ENCODE results near the gene RDH16.

Gene RDH16

DNA sequence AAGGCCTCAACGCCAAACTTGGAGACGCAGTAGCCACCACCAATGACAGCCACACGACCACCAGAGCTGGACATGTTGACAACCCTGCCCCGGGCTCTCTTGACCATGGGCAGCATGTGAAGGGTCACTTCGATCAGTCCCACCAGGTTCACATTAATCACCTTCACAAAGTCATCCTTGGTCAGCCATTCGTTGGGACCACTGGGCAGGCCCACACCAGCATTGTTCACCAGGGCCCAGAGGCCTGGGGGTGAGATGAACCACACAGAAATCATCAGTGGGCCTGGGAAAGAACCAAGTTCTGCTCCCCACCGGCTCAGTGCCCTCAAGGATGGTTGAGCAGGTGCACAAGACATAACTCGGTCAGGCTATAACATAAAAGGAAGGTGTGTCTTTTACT, 27.2 kb downstream of the RDH16 start:
- Histone ChIP-seq H3K4me2 (ENCODE audit: low read length) (no peak overlapping the region), H3K79me2 (ENCODE audit: control insufficient read depth, low read length) (no peaks in the 10 kb centered on the region), H3K36me3 (ENCODE audit: control insufficient read depth, low read length) (no peaks in the 10 kb centered on the region), H3K27me3 (ENCODE audit: control insufficient read depth, low read length) (peaks cover 15% of the 10 kb centered on the region), H3K4me3 (ENCODE audit: low read length) (no peak overlapping the region), H3K9me2 (replicated peaks; ENCODE audit: control insufficient read depth, low read length) (no peaks in the 10 kb centered on the region), H3F3A (ENCODE audit: control insufficient read depth, insufficient read depth) (no peaks in the 10 kb centered on the region), H4K20me1 (ENCODE audit: control insufficient read depth, insufficient read depth, low read depth, low read length) (no peaks in the 10 kb centered on the region), H3K9me3 (ENCODE audit: control insufficient read depth, insufficient read depth, low read length) (no peaks in the 10 kb centered on the region), H3K4me1 (ENCODE audit: control insufficient read depth, low read length) (peaks cover 8% of the 10 kb centered on the region), H3K27ac (ENCODE audit: low read depth, low read length) (no peak overlapping the region)
- TF ChIP-seq CTCF (IDR thresholded peaks at IDR 0.05; ENCODE audit: low read depth, low read length, poor library complexity, severe bottlenecking) (no peak), EZH2phosphoT487 (IDR thresholded peaks at IDR 0.05; ENCODE audit: borderline replicate concordance, low read length) (no peak)

- Histone ChIP-seq H4K20me1 (ENCODE audit: control insufficient read depth, insufficient read depth, low read depth, low read length) (no peaks in the 10 kb centered on the region), H3K27me3 (ENCODE audit: control insufficient read depth, low read length) (peaks cover 15% of the 10 kb centered on the region), H3K9me3 (ENCODE audit: control insufficient read depth, insufficient read depth, low read length) (no peaks in the 10 kb centered on the region), H3K4me1 (ENCODE audit: control insufficient read depth, low read length) (peaks cover 8% of the 10 kb centered on the region), H3K79me2 (ENCODE audit: control insufficient read depth, low read length) (no peaks in the 10 kb centered on the region), H3K9me2 (replicated peaks; ENCODE audit: control insufficient read depth, low read length) (no peaks in the 10 kb centered on the region), H3K4me3 (ENCODE audit: low read length) (no peak overlapping the region), H3K27ac (ENCODE audit: low read depth, low read length) (no peak overlapping the region), H3K4me2 (ENCODE audit: low read length) (no peak overlapping the region), H3K36me3 (ENCODE audit: control insufficient read depth, low read length) (no peaks in the 10 kb centered on the region), H3F3A (ENCODE audit: control insufficient read depth, insufficient read depth) (no peaks in the 10 kb centered on the region)
- TF ChIP-seq CTCF (IDR thresholded peaks at IDR 0.05; ENCODE audit: low read depth, low read length, poor library complexity, severe bottlenecking) (no peak), EZH2phosphoT487 (IDR thresholded peaks at IDR 0.05; ENCODE audit: borderline replicate concordance, low read length) (no peak)
These were observed 27.6 kb downstream of the RDH16 start for GRCh38 chr12:56929780-56930179.

DNA sequence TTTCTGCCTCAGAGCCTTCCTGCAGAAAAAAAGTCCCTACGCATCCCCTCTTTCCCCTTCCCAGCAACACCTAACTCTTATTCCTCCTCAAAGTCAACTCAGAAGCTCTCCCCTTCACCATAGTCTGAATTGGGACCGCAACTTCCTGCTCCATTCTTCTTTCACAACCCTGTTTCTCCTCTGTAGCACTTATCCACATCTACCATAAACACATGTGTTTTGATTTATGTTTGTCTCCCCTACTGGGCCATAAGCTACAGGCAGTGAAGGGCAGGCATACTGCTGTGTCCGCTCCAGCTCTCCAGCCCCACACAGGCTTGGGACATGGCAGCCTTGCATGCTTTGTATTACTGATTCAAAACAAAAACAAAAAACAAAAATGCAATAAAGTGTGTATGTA, 29.1 kb downstream of the RDH16 start:
- Histone ChIP-seq H3F3A (ENCODE audit: control insufficient read depth, insufficient read depth) (no peaks in the 10 kb centered on the region), H3K4me2 (ENCODE audit: low read length) (no peak overlapping the region), H3K4me1 (ENCODE audit: control insufficient read depth, low read length) (peaks cover 8% of the 10 kb centered on the region)

More for the DNA sequence above, 29.1 kb downstream of the RDH16 start:
- Histone ChIP-seq H3K79me2 (ENCODE audit: control insufficient read depth, low read length) (no peaks in the 10 kb centered on the region), H3K9me2 (replicated peaks; ENCODE audit: control insufficient read depth, low read length) (no peaks in the 10 kb centered on the region), H3K4me3 (ENCODE audit: low read length) (no peak overlapping the region), H3K27me3 (ENCODE audit: control insufficient read depth, low read length) (peaks cover 15% of the 10 kb centered on the region), H4K20me1 (ENCODE audit: control insufficient read depth, insufficient read depth, low read depth, low read length) (no peaks in the 10 kb centered on the region), H3K36me3 (ENCODE audit: control insufficient read depth, low read length) (no peaks in the 10 kb centered on the region), H3K9me3 (ENCODE audit: control insufficient read depth, insufficient read depth, low read length) (no peaks in the 10 kb centered on the region), H3K27ac (ENCODE audit: low read depth, low read length) (no peak overlapping the region)
- TF ChIP-seq EZH2phosphoT487 (IDR thresholded peaks at IDR 0.05; ENCODE audit: borderline replicate concordance, low read length) (no peak), CTCF (IDR thresholded peaks at IDR 0.05; ENCODE audit: low read depth, low read length, poor library complexity, severe bottlenecking) (no peak)
